Stimulated activated naive CD4-positive, alpha-beta T cell treated with Interleukin-2 at 50 U/mL for 16 hours (primary cell): ENCODE results near the gene TRAPPC1.
"Not testable (repeated sequence)": the region's sequence is repeated elsewhere in the genome, so short reads cannot be mapped to it uniquely, and the experiment has no call there.

ENCODE experiments used
- DNase-seq: peaks from one replicate; lab custom pipeline; 2025; lab: John Stamatoyannopoulos, UW

The TRAPPC1 gene, protein sequence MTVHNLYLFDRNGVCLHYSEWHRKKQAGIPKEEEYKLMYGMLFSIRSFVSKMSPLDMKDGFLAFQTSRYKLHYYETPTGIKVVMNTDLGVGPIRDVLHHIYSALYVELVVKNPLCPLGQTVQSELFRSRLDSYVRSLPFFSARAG

GRCh38 chr17:7931709-7932482 is at the start of gene TRAPPC1, which contains the start of gene CNTROB:
TSS of gene TRAPPC1 (minus strand) at chr17:7931946. CDS start at chr17:7931829, 117 bp downstream.
TSS of gene CNTROB (plus strand) at chr17:7932206. CDS start at chr17:7933080, 874 bp downstream.
- peak; percentile 99 for DNase-seq

GRCh38 chr17:7977805-7978204 is 46.1 kb upstream of the TRAPPC1 start:
- no peak for DNase-seq

DNA sequence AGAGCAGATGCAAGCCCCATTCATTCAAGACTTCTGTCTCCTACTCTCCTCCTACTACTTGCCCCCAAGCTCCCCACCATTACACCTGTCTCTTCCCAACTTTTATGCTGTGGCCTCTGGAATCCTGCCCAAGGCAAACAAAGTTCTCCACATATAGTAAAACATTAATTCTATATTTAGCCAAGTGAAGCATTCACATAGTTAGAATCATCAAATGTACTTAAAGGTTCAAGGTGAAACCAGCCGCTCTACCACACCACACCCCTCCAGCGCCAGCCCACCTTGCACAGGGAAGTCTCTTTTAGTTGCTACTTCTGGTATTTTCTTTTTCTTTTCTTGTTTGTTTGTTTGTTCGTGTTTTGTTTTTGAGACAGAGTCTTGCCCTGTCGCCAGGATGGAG is 45.3 kb upstream of the TRAPPC1 start:
- no peak for DNase-seq

- DNase-seq: no peak
These were observed 42.9 kb upstream of the TRAPPC1 start for GRCh38 chr17:7974638-7975131.

- DNase-seq: no peak
These were observed 40.5 kb upstream of the TRAPPC1 start for GRCh38 chr17:7972131-7972785.

- no peak for DNase-seq
These were observed 39.9 kb upstream of the TRAPPC1 start for GRCh38 chr17:7971651-7972050.

GRCh38 chr17:7969433-7969832 is 37.7 kb upstream of the TRAPPC1 start:
- DNase-seq: no peak

- no peak for DNase-seq
These were observed 36.0 kb upstream of the TRAPPC1 start for GRCh38 chr17:7967751-7968150.

DNA sequence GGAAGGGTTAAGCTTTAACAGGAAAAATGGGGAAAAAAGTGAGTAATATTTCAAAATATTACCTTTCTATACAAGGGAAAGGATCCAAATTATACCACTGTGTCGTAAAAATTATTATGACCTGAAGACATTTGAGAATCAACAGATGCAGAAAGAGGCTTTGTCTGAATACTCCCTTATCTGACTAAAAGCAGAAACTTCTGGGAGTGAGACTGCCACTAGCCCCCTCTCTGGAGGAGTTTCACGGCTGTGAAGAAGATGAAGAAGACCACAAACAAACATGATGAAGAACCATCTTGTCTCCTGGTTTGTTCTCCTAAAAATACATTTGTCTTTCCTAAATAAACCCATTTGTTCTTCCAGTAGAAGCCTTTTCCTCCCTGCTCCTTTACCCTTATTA is 29.7 kb upstream of the TRAPPC1 start:
- DNase-seq: no peak

DNA sequence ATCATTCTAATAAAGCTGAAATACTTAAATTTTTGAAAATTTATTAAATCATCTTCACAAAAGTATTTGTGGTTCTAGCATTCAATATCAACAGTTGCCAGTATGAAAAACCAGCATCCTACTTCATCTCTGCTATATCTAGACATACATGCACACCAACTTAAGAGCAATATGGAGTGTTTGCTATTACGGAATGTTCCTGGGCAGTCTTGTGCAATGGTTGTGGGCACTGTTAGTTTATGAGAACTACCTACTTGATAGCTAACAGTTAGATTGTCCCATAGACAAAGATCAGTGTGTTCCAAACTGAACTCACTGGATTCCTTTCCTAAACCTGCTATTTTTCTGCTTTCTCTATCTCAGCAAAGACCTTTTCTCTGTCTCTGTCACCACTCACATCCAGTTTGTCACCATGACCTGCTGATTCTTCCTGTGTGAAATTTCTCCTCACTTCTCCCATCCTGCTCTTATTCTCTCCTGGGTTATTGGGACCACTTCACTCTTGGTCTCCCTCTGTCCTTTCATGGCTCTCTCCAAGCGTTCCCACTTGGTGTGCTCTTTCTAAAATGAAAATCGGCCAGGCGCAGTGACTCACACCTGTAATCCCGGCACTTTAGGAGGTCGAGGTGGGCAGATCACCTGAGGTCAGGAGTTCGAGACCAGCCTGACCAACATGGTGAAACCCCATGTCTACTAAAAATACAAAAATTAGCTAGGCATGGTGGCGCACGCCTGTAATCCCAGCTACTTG is 27.9 kb upstream of the TRAPPC1 start:
- DNase-seq: no peak

GRCh38 chr17:7956228-7956965 is 24.7 kb upstream of the TRAPPC1 start:
- no peak for DNase-seq

DNA sequence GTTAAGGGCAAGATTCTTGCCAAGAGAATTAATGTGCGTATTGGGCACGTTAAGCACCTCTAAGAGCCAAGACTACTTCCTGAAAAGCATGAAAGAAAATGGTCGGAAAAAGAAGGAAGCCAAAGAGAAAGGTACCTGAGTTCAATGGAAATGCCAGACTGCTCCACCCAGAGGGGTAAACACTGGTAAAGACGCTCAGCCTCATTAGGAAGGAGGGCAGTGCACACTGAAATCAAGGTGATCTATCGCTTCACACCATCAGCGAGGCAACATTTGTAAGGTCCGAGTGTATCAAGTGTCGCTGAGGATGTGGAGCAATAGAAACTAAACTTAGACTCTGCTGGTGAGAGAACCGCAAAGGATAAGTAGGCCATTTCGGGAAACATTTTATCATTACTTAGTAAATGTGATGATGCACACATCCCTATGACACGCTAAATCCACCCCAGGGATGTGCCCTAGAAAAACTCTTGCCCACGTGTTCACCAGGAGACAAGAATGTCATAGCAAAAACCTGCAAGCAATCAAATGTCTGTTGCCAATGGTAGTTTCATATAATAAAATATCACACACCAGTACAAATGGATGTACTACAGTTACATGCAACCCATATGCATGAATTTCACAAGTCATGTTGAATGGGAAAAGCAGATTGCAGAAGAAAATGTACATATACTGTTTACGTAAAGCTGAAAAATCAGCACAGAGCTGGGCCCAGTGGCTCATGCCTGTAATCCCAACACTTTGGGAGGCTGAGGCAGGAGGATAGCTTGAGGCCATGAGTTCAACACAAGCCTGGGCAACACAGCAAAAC is 23.9 kb upstream of the TRAPPC1 start:
- DNase-seq: no peak

GRCh38 chr17:7953266-7953665 is 21.5 kb upstream of the TRAPPC1 start:
- DNase-seq: not testable (repeated sequence)

GRCh38 chr17:7951143-7951792 is 19.5 kb upstream of the TRAPPC1 start:
- peak; percentile 28 for DNase-seq

- no peak for DNase-seq
These were observed 18.8 kb upstream of the TRAPPC1 start for GRCh38 chr17:7950578-7950977.

DNA sequence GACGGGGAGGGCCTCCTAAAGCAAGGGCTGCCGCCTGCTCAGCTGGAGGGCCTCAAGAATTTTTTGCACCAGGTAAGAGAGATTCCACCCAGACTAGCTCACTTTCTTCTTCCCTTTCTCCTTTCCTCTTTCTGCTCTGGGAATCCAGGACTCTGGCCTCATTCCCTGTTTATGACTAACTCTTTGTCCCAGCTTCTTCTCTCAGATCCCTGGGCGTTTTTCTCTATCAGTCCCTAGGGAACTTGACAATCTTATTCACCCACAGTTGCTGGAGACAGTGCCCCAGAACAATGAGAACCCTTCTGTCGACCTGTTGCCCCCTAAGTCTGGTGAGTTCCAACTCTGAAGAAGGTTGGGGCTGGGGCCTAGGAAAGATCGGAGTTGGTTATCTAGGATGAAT is 15.9 kb upstream of the TRAPPC1 start:
- no peak for DNase-seq

GRCh38 chr17:7946441-7946840 is 14.7 kb upstream of the TRAPPC1 start:
- DNase-seq: no peak

DNA sequence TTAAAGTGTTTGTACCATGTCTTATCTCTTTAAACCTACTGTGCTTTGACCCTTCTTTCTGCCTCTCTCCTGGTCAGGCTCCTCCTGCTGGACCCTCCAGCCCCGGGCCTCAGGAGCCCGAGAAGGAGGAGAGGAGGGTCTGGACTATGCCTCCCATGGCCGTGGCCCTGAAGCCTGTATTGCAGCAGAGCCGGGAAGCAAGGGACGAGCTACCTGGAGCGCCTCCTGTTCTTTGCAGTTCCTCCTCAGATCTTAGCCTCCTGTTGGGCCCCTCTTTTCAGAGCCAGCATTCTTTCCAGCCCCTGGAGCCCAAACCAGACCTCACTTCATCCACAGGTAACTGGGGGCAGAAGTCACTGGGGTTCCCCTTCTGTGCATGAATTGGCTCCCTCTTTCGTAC is 13.9 kb upstream of the TRAPPC1 start:
- DNase-seq: no peak

DNA sequence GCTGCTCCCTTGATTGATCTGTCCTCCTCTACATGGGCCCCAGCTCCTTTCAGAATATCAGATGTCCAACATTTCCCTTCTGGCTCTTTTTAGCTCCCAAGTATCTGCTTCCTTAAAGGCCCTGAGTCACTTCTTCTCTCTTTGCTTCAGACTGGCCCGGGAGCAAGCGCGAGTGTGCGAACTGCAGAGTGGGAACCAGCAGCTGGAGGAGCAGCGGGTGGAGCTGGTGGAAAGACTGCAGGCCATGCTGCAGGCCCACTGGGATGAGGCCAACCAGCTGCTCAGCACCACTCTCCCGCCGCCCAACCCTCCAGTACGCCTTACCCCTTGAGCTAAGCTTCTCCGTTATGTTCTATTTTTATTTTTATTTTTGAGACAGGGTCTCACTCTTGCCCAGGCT is 12.6 kb upstream of the TRAPPC1 start:
- DNase-seq: no peak

DNA sequence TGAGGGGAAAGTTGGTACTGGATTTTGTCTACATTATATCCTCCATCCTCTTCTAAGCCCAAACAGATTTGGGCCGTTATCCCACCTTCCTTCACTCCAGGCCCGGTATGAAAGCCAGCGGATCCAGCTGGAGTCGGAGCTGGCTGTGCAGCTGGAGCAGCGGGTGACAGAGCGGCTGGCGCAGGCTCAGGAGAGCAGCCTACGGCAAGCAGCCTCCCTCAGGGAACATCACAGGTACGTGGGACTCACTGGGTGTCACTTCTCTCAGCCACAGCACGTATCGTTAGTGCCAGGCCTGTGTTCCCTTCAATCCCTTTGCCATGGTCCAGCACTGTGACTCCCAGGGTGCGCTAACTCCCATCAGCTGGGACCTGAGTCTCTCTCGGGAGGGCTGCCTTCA is 11.5 kb upstream of the TRAPPC1 start:
- no peak for DNase-seq
